Measurements from ENCODE around the gene PLA2G4D.
"Not testable (repeated sequence)": the region's sequence is repeated elsewhere in the genome, so short reads cannot be mapped to it uniquely, and the experiment has no call there.

DNA sequence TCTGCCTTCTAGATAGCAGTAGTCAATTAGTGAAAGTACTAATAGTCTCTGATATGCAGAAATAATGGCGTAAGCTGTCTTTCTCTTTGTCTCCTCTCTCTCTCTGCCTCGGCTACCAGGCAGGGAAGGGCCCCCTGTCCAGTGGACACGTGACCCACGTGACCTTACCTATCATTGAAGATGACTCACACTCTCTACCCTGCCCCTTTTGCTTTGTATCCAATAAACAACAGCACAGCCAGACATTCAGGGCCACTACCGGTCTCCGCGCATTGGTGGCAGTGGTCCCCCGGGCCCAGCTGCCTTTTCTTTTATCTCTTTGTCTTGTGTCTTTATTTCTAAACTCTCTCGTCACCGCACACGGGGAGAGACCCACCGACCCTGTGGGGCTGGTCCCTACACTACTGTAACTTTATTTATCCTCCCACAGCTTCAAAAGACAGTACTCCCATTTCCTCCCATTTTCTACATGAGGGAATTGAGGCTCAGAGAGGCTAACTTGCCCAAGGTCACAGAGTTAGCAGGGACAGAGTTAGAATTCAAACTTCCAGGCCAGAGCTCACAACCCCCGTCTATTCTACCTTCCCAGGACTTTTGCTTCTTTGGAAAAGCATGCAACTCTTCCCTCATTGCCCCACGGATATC, 2.5 kb downstream of the PLA2G4D start:
- TF ChIP-seq, protein P1, sequence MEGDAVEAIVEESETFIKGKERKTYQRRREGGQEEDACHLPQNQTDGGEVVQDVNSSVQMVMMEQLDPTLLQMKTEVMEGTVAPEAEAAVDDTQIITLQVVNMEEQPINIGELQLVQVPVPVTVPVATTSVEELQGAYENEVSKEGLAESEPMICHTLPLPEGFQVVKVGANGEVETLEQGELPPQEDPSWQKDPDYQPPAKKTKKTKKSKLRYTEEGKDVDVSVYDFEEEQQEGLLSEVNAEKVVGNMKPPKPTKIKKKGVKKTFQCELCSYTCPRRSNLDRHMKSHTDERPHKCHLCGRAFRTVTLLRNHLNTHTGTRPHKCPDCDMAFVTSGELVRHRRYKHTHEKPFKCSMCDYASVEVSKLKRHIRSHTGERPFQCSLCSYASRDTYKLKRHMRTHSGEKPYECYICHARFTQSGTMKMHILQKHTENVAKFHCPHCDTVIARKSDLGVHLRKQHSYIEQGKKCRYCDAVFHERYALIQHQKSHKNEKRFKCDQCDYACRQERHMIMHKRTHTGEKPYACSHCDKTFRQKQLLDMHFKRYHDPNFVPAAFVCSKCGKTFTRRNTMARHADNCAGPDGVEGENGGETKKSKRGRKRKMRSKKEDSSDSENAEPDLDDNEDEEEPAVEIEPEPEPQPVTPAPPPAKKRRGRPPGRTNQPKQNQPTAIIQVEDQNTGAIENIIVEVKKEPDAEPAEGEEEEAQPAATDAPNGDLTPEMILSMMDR (IDR thresholded peaks at IDR 0.05; ENCODE audit: low read depth, low read length, poor library complexity, severe bottlenecking), result not testable (repeated sequence)
- not testable (repeated sequence) for TF ChIP-seq EZH2phosphoT487 (IDR thresholded peaks at IDR 0.05; ENCODE audit: borderline replicate concordance, low read length)
